ENCODE results near the gene ABCA5.
"Not testable (repeated sequence)": the region's sequence is repeated elsewhere in the genome, so short reads cannot be mapped to it uniquely, and the experiment has no call there.

Gene ABCA5

DNA sequence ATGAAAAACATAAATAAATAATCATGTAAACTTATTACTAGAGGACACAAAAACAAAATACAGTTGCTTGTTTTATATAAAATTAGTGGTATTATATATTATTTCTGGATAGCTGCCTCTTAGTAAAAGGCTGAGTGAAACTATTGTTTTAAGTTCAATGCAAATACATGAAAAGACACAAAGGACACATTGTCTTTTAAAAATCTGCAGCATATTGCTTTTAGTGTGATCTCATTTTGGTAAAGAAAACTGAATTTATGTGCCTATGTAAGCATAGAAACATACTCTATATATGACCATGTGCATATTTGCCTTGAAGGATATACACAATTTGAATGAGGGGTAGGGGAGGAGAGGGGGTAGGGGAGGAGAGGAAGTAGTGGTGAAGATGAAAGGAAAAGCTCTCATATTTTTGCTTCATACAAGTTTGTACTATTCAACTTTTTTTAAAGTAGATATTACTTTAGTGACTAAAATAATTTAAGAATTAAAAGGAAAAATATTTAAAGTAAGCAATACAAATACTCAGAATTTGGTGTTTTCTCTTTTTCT, 104.2 kb downstream of the ABCA5 start:
- in situ Hi-C loops (cut with HindIII; ENCODE audit: low sequenced_read_pairs): no loop called here

DNA sequence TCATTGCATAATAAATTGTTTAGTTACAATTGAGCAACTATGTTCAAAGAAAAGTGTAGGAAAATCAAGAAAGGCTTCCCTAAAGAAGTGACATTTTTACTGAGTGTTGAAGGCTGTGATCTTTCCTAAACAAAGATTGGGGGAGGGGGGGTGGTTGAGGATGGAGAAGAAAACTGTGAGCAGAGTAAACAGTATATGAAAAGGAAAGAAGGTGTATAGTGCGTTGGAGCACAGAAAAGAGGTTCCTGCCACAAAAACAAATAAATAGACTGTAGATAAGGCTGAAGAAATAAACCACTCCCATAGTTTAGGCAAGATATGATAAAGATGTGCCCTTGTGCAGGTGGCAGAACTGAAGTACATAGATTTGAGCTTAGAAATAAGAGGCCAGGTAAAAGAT, 106.8 kb downstream of the ABCA5 start:
- in situ Hi-C loops (cut with HindIII; ENCODE audit: low sequenced_read_pairs): no loop called here

DNA sequence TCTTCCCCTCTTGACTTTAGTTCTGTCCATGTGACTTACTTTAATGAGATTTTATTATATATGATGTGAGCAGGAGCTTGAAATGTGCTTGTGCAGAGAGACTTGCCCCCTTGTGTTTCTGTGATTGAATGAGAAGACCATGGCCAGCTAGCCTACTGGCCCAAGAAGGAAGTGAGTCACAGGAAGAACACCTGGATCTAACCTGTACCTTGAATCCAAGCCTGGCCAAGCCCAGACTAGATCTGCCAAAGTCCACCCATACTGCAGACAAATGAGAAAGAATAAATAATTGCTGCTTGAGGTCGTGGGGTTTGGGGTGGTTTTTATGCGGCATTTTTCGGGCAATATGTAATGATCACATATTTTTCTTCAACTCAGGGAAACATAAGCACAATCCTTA, 107.9 kb downstream of the ABCA5 start:
- in situ Hi-C loops (cut with HindIII; ENCODE audit: low sequenced_read_pairs): no loop called here

DNA sequence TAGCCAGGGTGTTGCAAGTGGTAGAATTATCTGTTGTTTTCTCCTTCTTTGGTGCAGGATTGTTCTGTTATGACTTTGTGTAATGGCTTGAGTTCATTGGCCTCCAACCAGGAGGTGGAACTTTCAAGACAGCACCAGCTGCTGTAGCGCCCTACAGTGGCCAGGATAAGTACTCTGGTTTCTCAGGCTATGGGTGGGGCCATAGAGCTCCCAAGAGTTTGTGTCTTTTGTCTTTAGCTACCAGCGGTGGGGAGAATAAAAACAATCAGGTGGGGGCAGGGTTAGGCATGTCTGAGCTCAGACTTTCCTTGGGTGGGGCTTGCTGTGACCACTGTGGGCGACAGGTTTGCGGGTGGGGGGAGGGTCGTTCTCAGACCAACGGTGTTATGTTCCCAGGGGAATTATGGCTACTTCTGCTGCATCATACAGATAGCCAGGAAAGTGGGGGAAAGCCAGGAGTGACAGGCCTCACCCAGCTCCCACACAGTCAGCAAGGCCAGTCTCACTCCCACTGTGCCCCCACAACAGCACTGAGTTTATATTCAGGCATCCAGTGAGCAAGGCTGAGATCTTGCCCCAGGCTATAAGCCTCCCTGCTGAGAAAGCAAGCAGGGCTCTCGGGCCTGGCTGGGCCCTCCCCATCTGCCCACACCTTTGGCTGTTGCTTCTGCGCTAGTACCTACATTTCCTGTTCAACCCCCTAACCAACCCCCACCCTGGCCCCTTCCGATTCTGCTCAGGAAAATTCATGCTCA, 113.7 kb downstream of the ABCA5 start:
- in situ Hi-C loops (cut with HindIII; ENCODE audit: low sequenced_read_pairs): no loop called here

DNA sequence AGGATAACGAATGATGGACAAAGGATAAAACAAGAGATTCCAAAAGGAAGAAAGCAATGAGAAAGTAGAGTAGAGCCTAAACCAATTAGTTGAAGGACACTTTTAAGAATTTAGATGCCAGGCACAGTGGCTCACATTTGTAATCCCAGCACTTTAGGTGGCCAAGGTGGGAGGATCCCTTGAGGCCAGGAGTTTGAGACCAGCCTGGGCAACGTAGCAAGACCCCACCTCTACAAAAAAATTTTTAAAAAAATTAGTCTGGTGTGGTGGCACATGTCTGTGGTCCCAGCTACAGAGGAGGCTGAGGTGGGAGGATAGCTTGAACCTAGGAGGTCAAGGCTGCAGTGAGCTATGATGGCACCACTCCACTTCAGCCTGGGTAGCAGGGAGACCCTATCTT, 118.3 kb downstream of the ABCA5 start:
- in situ Hi-C loops (cut with HindIII; ENCODE audit: low sequenced_read_pairs): no loop called here

DNA sequence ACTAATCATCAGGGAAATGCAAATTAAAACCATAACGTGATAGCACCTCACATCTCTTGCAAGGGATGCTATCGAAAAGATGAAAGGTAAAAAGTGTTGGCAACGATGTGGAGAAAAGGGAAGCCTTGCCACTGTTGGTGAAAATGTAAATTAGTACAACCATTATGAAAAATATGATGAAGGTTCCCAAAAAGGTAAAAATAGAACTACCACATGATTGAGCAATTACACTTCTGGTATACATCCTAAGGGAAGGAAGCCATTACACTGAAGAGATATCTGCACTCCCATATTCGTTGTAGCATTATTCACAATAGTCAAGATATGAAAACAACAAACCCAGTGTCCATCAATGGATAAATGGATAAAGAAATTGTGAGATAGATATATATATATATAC, 119.8 kb downstream of the ABCA5 start:
- in situ Hi-C loops (cut with HindIII; ENCODE audit: low sequenced_read_pairs): no loop called here

DNA sequence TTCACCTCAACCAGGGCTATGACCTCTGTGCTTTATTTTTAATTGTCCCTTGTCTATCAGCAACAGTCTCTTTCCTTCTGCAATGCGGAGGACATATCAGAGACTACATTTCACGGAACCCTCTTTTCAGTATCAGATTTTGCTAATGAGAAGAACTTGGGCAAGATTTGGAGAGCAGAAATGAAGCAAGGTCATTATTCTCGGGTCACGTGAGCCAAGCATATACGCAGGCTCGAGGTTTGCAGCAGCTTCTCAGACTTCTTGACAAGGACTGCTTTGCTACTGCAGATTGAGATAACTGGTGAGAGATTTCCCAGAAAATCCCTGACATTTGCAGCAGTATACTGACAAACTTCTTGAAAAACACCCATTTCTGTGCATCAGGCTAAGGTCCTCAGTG, 128.7 kb downstream of the ABCA5 start:
- in situ Hi-C loops (cut with HindIII; ENCODE audit: low sequenced_read_pairs): no loop called here

DNA sequence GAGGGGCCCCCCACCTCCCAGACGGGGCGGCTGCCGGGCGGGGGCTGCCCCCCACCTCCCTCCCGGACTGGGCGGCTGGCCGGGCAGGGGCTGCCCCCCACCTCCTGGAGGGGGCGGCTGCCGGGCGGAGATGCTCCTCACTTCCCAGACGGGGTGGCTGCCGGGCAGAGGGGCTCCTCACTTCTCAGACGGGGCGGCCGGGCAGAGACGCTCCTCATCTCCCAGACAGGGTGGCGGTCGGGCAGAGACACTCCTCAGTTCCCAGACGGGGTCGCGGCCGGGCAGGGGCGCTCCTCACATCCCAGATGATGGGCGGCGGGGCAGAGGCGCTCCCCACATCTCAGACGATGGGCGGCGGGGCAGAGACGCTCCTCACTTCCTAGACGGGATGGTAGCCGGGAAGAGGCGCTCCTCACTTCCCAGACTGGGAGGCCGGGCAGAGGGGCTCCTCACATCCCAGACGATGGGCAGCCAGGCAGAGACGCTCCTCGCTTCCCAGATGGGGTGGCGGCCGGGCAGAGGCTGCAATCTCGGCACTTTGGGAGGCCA, 130.8 kb downstream of the ABCA5 start:
- in situ Hi-C loops (cut with HindIII; ENCODE audit: low sequenced_read_pairs): not testable (repeated sequence)

All from DLD1 (cell line).